A673 (cell line): Measurements from ENCODE around the gene PRB4. TPM values are rescaled to one million over a fixed set of nuclear protein-coding genes. Genes with fewer than 3 reads are reported as not detected.

ENCODE experiments used
- BruUV-seq: library from RNA; stranded (reverse); fragments of 400-500 nt; replicated peaks from 2 replicates; lab custom pipeline; 2021; lab: Mats Ljungman, UMichigan
- CTCF ChIA-PET: fragments of 300-600 bp; sonication (Branson Sonifier 250); formaldehyde crosslinking; loops from one replicate; lab custom pipeline; 2022; ENCODE audit warnings: antibody characterized with exemption; lab: Charles Lee
- POLR2A ChIA-PET: fragments of 300-600 bp; sonication (Branson Sonifier 250); formaldehyde crosslinking; loops from one replicate; lab custom pipeline; 2022; ENCODE audit warnings: antibody characterized with exemption; ENCODE audit not compliant: low non-redundant PET; lab: Charles Lee
- DNase-seq: peaks from one replicate; pipeline ENCODE4 v3.0.0-alpha.2; 2015; ENCODE audit warnings: low spot score
- H3K27ac ChIP-seq: fragments of 200-600 bp; sonication (generic); 2 replicates; pipeline ENCODE4 v1.5.1; 2016; ENCODE audit warnings: mixed run types, low read depth, mild to moderate bottlenecking, mixed read lengths, antibody characterized with exemption, low read length; ENCODE audit not compliant: poor library complexity, severe bottlenecking
- H3K27me3 ChIP-seq: fragments of 200-600 bp; sonication (generic); replicated peaks from 2 replicates; pipeline ENCODE4 v1.6.1; 2017; ENCODE audit warnings: mixed run types, low read depth, mild to moderate bottlenecking, mixed read lengths, antibody characterized with exemption, low read length; ENCODE audit not compliant: insufficient read depth, poor library complexity
- H3K36me3 ChIP-seq: fragments of 200-600 bp; sonication (generic); 2 replicates; pipeline ENCODE4 v1.6.1; 2016; ENCODE audit warnings: mixed run types, mild to moderate bottlenecking, mixed read lengths, antibody characterized with exemption, low read length; ENCODE audit not compliant: insufficient read depth, poor library complexity, severe bottlenecking
- H3K4me1 ChIP-seq: fragments of 200-600 bp; sonication (generic); 2 replicates; pipeline ENCODE4 v1.6.1; 2017; ENCODE audit warnings: mixed run types, mild to moderate bottlenecking, mixed read lengths, antibody characterized with exemption, low read length; ENCODE audit not compliant: insufficient read depth, poor library complexity, severe bottlenecking
- H3K4me3 ChIP-seq: fragments of 200-600 bp; sonication (generic); 2 replicates; pipeline ENCODE4 v1.5.1; 2016; ENCODE audit warnings: low read depth, mixed run types, mild to moderate bottlenecking, mixed read lengths, low read length; ENCODE audit not compliant: poor library complexity, severe bottlenecking
- H3K9me3 ChIP-seq: fragments of 200-600 bp; sonication (generic); 2 replicates; pipeline ENCODE4 v1.6.1; 2016; ENCODE audit warnings: mixed run types, low read depth, mild to moderate bottlenecking, mixed read lengths, antibody characterized with exemption, low read length; ENCODE audit not compliant: poor library complexity, severe bottlenecking
- EZH2 ChIP-seq: fragments of 200-600 bp; sonication (generic); IDR thresholded peaks from 2 replicates; pipeline ENCODE4 v1.6.1; 2017; ENCODE audit warnings: borderline replicate concordance, low read depth, mild to moderate bottlenecking, mixed read lengths, antibody characterized with exemption, low read length; ENCODE audit not compliant: poor library complexity, severe bottlenecking
- intact Hi-C: fragments of 100-400 bp; cut with micrococcal nuclease; formaldehyde crosslinking; loops from one replicate; pipeline ENCODE4 v1.10.0; 2022; ENCODE audit not compliant: unreplicated experiment
- total RNA-seq: library from RNA; stranded (reverse); gene quantifications from 2 replicates; pipeline ENCODE4 v1.2.3, GENCODE V29; 2021
- TF ChIP-seq, protein P1 (sequence below): fragments of 300-800, 200-600 bp; sonication (generic); conservative IDR thresholded peaks from 2 replicates; pipeline ENCODE4 v1.5.1; 2017; ENCODE audit warnings: low read depth, mild to moderate bottlenecking, antibody characterized with exemption, low read length, moderate library complexity, mixed read lengths

The PRB4 gene
- total RNA-seq, 1 experiment from 2014 or later: not detected

DNA sequence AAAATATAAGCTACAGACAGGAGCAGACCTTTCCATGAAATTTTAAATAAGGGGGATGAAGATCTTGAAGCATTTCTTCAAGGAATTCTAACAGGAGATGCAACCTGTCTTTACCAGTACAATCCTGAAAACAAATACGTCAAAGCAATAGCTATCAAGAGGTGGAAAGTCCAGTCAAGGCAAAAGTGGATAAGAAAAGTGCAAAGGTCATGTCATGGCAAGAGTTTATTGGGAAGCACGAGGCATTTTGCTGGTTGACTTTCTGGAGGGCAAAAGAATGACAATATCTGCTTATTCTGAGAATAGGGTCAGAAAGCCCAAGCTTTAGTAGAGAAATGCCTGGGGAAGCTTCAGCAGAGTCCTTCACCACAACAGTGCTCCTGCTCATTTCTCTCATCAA lies 34.3 kb upstream of the PRB4 start:
- no peak for DNase-seq
- no peaks in the 10 kb centered on the region for H3K4me1 ChIP-seq
- H3K9me3 ChIP-seq: no peaks in the 10 kb centered on the region
- H3K4me3 ChIP-seq: no peak overlapping the region
- POLR2A ChIA-PET: no interaction called here
- no TSS peak for BruUV-seq
- CTCF ChIA-PET: no interaction called here
- no peak overlapping the region for H3K27ac ChIP-seq
- intact Hi-C loops: no loop called here
- H3K36me3 ChIP-seq: no peaks in the 10 kb centered on the region
- H3K27me3 ChIP-seq: no peaks in the 10 kb centered on the region
- TF ChIP-seq, protein P1, sequence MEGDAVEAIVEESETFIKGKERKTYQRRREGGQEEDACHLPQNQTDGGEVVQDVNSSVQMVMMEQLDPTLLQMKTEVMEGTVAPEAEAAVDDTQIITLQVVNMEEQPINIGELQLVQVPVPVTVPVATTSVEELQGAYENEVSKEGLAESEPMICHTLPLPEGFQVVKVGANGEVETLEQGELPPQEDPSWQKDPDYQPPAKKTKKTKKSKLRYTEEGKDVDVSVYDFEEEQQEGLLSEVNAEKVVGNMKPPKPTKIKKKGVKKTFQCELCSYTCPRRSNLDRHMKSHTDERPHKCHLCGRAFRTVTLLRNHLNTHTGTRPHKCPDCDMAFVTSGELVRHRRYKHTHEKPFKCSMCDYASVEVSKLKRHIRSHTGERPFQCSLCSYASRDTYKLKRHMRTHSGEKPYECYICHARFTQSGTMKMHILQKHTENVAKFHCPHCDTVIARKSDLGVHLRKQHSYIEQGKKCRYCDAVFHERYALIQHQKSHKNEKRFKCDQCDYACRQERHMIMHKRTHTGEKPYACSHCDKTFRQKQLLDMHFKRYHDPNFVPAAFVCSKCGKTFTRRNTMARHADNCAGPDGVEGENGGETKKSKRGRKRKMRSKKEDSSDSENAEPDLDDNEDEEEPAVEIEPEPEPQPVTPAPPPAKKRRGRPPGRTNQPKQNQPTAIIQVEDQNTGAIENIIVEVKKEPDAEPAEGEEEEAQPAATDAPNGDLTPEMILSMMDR: no peak
- no peak for TF ChIP-seq EZH2

DNA sequence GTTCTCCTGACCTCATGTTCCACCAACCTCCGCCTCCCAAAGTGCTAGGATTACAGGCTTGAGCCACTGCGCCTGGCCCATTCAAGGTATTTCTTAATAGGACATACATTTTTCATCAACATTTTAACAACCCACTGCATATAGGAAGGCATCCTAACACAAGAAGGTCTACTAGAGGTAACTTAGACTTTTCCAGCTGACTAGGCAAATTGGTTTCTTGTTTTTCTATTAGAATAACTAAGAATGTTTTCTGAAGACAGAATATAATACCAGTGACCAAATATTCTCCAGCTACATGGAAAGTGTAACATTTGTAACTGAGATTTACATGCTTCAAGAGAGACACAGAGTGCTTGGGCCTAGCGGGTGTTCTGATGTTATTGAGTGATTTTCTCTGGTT lies 14.2 kb upstream of the PRB4 start:
- no peaks in the 10 kb centered on the region for H3K4me1 ChIP-seq
- POLR2A ChIA-PET: no interaction called here
- intact Hi-C loops: no loop called here
- no TSS peak for BruUV-seq
- no peaks in the 10 kb centered on the region for H3K27me3 ChIP-seq
- no peak overlapping the region for H3K4me3 ChIP-seq
- CTCF ChIA-PET: no interaction called here
- DNase-seq: no peak
- TF ChIP-seq, protein P1: no peak
- no peak for TF ChIP-seq EZH2
- no peaks in the 10 kb centered on the region for H3K9me3 ChIP-seq
- H3K36me3 ChIP-seq: no peaks in the 10 kb centered on the region
- H3K27ac ChIP-seq: no peak overlapping the region

DNA sequence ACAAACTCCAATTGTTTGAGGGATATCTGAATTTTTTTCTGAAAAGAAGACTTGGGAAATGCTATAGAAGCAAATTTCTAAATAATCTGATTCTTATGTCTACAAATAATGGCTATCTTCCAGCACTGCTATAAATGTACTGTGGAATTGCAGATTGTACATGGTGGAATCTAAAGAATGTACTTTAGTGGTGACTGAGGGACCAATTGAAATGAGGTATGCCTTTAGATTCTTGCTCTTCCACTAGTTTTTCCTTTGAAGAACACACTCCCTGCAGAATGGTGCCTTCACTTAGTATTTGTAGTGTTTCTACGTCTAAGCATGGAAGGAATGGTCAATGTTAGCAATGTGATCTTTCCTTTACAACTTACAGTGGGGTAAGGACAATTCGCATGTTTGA lies 11.7 kb upstream of the PRB4 start:
- TF ChIP-seq, protein P1: no peak
- TF ChIP-seq EZH2: no peak
- Histone ChIP-seq H3K36me3 (no peaks in the 10 kb centered on the region), H3K4me1 (no peaks in the 10 kb centered on the region), H3K27ac (no peak overlapping the region), H3K27me3 (no peaks in the 10 kb centered on the region), H3K9me3 (no peaks in the 10 kb centered on the region), H3K4me3 (no peak overlapping the region)
- ChIA-PET POLR2A (no interaction called here), CTCF (no interaction called here)
- no TSS peak for BruUV-seq
- intact Hi-C loops: no loop called here
- DNase-seq: no peak
